IMR-90 (cell line): Measurements from ENCODE around the gene FTSJ3. TPM values are rescaled to one million over a fixed set of nuclear protein-coding genes. Genes with fewer than 3 reads are reported as not detected.

Experiments used
- ATAC-seq: fragments of 200-7000 bp; cut with Tn5 transposase; 2 replicates; pipeline ENCODE4 v1.9.1; 2020; ENCODE audit warnings: low read depth, mild to moderate bottlenecking, moderate library complexity
- BruUV-seq: library from RNA; stranded (reverse); fragments of 400-500 nt; replicated peaks from 2 replicates; lab custom pipeline; 2021; lab: Mats Ljungman, UMichigan
- CTCF ChIA-PET: fragments of 300-600 bp; formaldehyde crosslinking; extraction: SDS; loops from one replicate; lab custom pipeline; 2021; ENCODE audit warnings: antibody characterized with exemption; lab: Yijun Ruan, JAX
- POLR2A ChIA-PET: fragments of 300-600 bp; sonication (Branson Sonifier 250); formaldehyde crosslinking; loops from one replicate; lab custom pipeline; 2022; ENCODE audit warnings: antibody characterized with exemption; ENCODE audit not compliant: unreplicated experiment; lab: Charles Lee
- DNase-seq: peaks from one replicate; pipeline ENCODE4 v3.0.0; 2013
- H2AFZ ChIP-seq: replicated peaks from 2 replicates; pipeline ENCODE3; 2013; ENCODE audit warnings: low read length, mild to moderate bottlenecking; ENCODE audit not compliant: poor library complexity
- H2AK5ac ChIP-seq: 2 replicates; pipeline ENCODE4 v1.6.1; 2013; ENCODE audit warnings: low read depth, low read length, inconsistent platforms
- H2AK9ac ChIP-seq: replicated peaks from 2 replicates; pipeline ENCODE3; 2013; ENCODE audit warnings: mild to moderate bottlenecking, low read depth, low read length, moderate library complexity; ENCODE audit not compliant: poor library complexity
- H2BK120ac ChIP-seq: 2 replicates; pipeline ENCODE4 v1.6.1; 2013; ENCODE audit warnings: low read depth, low read length, inconsistent platforms
- H2BK15ac ChIP-seq: 3 replicates; pipeline ENCODE4 v1.6.1; 2013; ENCODE audit warnings: low read depth, low read length, inconsistent platforms
- H2BK20ac ChIP-seq: 2 replicates; pipeline ENCODE4 v1.6.1; 2013; ENCODE audit warnings: low read depth, mild to moderate bottlenecking, inconsistent platforms, low read length, moderate library complexity
- H2BK5ac ChIP-seq: 2 replicates; pipeline ENCODE4 v1.6.1; 2013; ENCODE audit warnings: mild to moderate bottlenecking, low read depth, low read length, inconsistent platforms; ENCODE audit not compliant: poor library complexity, severe bottlenecking
- H3K14ac ChIP-seq: replicated peaks from 2 replicates; pipeline ENCODE4 v1.6.1; 2013; ENCODE audit warnings: low read depth, low read length, inconsistent platforms
- H3K18ac ChIP-seq: 2 replicates; pipeline ENCODE4 v1.6.1; 2013; ENCODE audit warnings: low read depth, low read length, control low read depth
- H3K23ac ChIP-seq: 2 replicates; pipeline ENCODE4 v1.6.1; 2013; ENCODE audit warnings: low read depth, low read length, inconsistent platforms
- H3K27ac ChIP-seq: 2 replicates; pipeline ENCODE4 v1.5.1; 2013; ENCODE audit warnings: mild to moderate bottlenecking, control low read depth, low read length; ENCODE audit not compliant: insufficient read depth
- H3K27me3 ChIP-seq: 2 replicates; pipeline ENCODE4 v1.6.1; 2013; ENCODE audit warnings: low read length; ENCODE audit not compliant: control insufficient read depth, insufficient read depth
- H3K36me3 ChIP-seq: 2 replicates; pipeline ENCODE4 v1.6.1; 2013; ENCODE audit warnings: low read length, mixed read lengths; ENCODE audit not compliant: control insufficient read depth, insufficient read depth
- H3K4ac ChIP-seq: 2 replicates; pipeline ENCODE4 v1.6.1; 2013; ENCODE audit warnings: low read depth, low read length, inconsistent platforms
- H3K4me1 ChIP-seq: 2 replicates; pipeline ENCODE4 v1.6.1; 2013; ENCODE audit warnings: low read length, mixed read lengths; ENCODE audit not compliant: control insufficient read depth, insufficient read depth
- H3K4me2 ChIP-seq: 2 replicates; pipeline ENCODE4 v1.6.1; 2013; ENCODE audit warnings: low read depth, mild to moderate bottlenecking, control low read depth, low read length, moderate library complexity
- H3K4me3 ChIP-seq: 2 replicates; pipeline ENCODE4 v1.5.1; 2013; ENCODE audit warnings: low read depth, mild to moderate bottlenecking, control low read depth, low read length, moderate library complexity; ENCODE audit not compliant: insufficient read depth
- H3K56ac ChIP-seq: 2 replicates; pipeline ENCODE4 v1.6.1; 2013; ENCODE audit warnings: low read length, inconsistent platforms; ENCODE audit not compliant: insufficient read depth; ENCODE audit errors: extremely low read depth
- H3K79me1 ChIP-seq, 2 experiments: 2 replicates each; pipeline ENCODE4 v1.6.1; 2013; ENCODE audit warnings: low read length in 2 of 2, inconsistent platforms in 1 of 2, low read depth in 1 of 2
- H3K9ac ChIP-seq: 2 replicates; pipeline ENCODE4 v1.6.1; 2013; ENCODE audit warnings: low read depth, low read length, control low read depth
- H3K9me1 ChIP-seq: 2 replicates; pipeline ENCODE4 v1.6.1; 2013; ENCODE audit warnings: low read length, inconsistent platforms; ENCODE audit not compliant: insufficient read depth
- H3K9me3 ChIP-seq: 2 replicates; pipeline ENCODE4 v1.6.1; 2013; ENCODE audit warnings: low read length; ENCODE audit not compliant: control insufficient read depth, insufficient read depth
- H4K20me1 ChIP-seq: 2 replicates; pipeline ENCODE4 v1.6.1; 2013; ENCODE audit warnings: low read length, inconsistent platforms; ENCODE audit not compliant: insufficient read depth
- H4K5ac ChIP-seq: 2 replicates; pipeline ENCODE4 v1.6.1; 2013; ENCODE audit warnings: mild to moderate bottlenecking, low read depth, low read length, control low read depth
- H4K8ac ChIP-seq, 2 experiments: 2 replicates each; pipeline ENCODE4 v1.6.1; 2013; ENCODE audit warnings: low read depth in 2 of 2, low read length in 2 of 2, control low read depth in 1 of 2, inconsistent platforms in 1 of 2
- H4K91ac ChIP-seq: 2 replicates; pipeline ENCODE4 v1.6.1; 2013; ENCODE audit warnings: low read depth, low read length, inconsistent platforms; ENCODE audit not compliant: insufficient read depth
- CTCF ChIP-seq: conservative IDR thresholded peaks from 2 replicates; pipeline ENCODE4 v1.5.1; 2012; ENCODE audit warnings: mild to moderate bottlenecking, low read depth, low read length, improper control_type of control experiment
- ELK1 ChIP-seq: fragments of 150-350 bp; IDR thresholded peaks from 2 replicates; pipeline ENCODE4 v1.6.1; 2016; ENCODE audit warnings: low read depth, mild to moderate bottlenecking, low read length, moderate library complexity, borderline replicate concordance
- FOS ChIP-seq: fragments of 150-350 bp; IDR thresholded peaks from 2 replicates; pipeline ENCODE4 v1.6.1; 2016; ENCODE audit warnings: low read depth, low read length
- MAFK ChIP-seq: IDR thresholded peaks from 2 replicates; pipeline ENCODE4 v1.6.1; 2012; ENCODE audit warnings: low read depth, low read length, improper control_type of control experiment
- MAZ ChIP-seq: IDR thresholded peaks from 2 replicates; pipeline ENCODE4 v1.6.1; 2012; ENCODE audit warnings: low read depth, mild to moderate bottlenecking, low read length, improper control_type of control experiment, moderate library complexity, borderline replicate concordance
- POLR2A ChIP-seq: IDR thresholded peaks from 2 replicates; pipeline ENCODE4 v1.6.1; 2012; ENCODE audit warnings: mild to moderate bottlenecking, low read depth, low read length
- RAD21 ChIP-seq: IDR thresholded peaks from 2 replicates; pipeline ENCODE4 v1.6.1; 2012; ENCODE audit warnings: low read length, improper control_type of control experiment
- SMC3 ChIP-seq: fragments of 150-350 bp; IDR thresholded peaks from 2 replicates; pipeline ENCODE4 v1.6.1; 2016; ENCODE audit warnings: low read depth, mild to moderate bottlenecking, antibody characterized with exemption, low read length, moderate library complexity
- WGBS, 2 experiments: methylation state at CpG; one replicate each; pipeline versions ENCODE4 v1.1.5 to v1.1.7; 2013; ENCODE audit warnings: missing lambda C conversion rate in 2 of 2; ENCODE audit not compliant: insufficient read length in 1 of 2; ENCODE audit errors: extremely low coverage in 2 of 2; 5-methylcytosine and 5-hydroxymethylcytosine counted together
- dilution Hi-C: fragments of 300-500 bp; cut with HindIII; formaldehyde crosslinking; loops from one replicate; pipeline ENCODE4 v1.14.3; 2018; ENCODE audit warnings: low sequenced_read_pairs; ENCODE audit not compliant: unreplicated experiment
- in situ Hi-C: fragments of 300-500 bp; cut with MboI; formaldehyde crosslinking; loops from 3 replicates; pipeline ENCODE4 v1.14.3; 2019; ENCODE audit warnings: low sequenced_read_pairs, inconsistent platforms, mixed read lengths
- intact Hi-C: fragments of 100-400 bp; cut with micrococcal nuclease; formaldehyde crosslinking; loops from 2 replicates; pipeline ENCODE4 v1.10.0; 2022
- polyA plus RNA-seq, 3 experiments: library from polyadenylated mRNA; depleted of rRNA; stranded (reverse); fragments of >200 nt; gene quantifications; 2 replicates each; pipeline ENCODE4 v1.2.3, GENCODE V29; 2012; ENCODE audit warnings: low replicate concordance in 1 of 3
- total RNA-seq: library from RNA; depleted of rRNA; stranded (reverse); fragments of >200 nt; gene quantifications from 2 replicates; pipeline ENCODE4 v1.2.3, GENCODE V29; 2012

FTSJ3 gene
- total and polyA plus RNA-seq, 2 of the 4 experiments (the other 2 are of a cell fraction) = 51.3 to 68.1 TPM

- Histone ChIP-seq H4K91ac (no peak overlapping the region), H2BK120ac (no peak overlapping the region), H3K36me3 (peaks cover 80% of the 10 kb centered on the region), H2AK5ac (no peak overlapping the region), H2BK20ac (no peak overlapping the region), H3K9ac (no peak overlapping the region), H4K20me1 (peaks cover 34% of the 10 kb centered on the region), H2AFZ (no peak overlapping the region), H3K4me2 (no peak overlapping the region), H3K9me1 (peaks cover 28% of the 10 kb centered on the region), H3K9me3 (no peaks in the 10 kb centered on the region), H3K14ac (no peak overlapping the region), H3K79me1 (peaks cover 42 to 90% of the 10 kb centered on the region in 2 experiments), H3K4ac (no peak overlapping the region), H4K8ac (no peak overlapping the region), H3K27me3 (no peaks in the 10 kb centered on the region), H3K18ac (no peak overlapping the region), H2AK9ac (no peak overlapping the region), H2BK15ac (no peak overlapping the region), H3K4me1 (peaks cover 9% of the 10 kb centered on the region), H4K5ac (no peak overlapping the region), H3K27ac (no peak overlapping the region), H3K56ac (no peak overlapping the region), H3K23ac (no peak overlapping the region), H2BK5ac (no peak overlapping the region), H3K4me3 (no peak overlapping the region)
- dilution Hi-C loops (no loop called here), intact Hi-C loops (no loop called here), in situ Hi-C loops (no loop called here)
- POLR2A ChIA-PET = no interaction called here
- ATAC-seq (no peak), DNase-seq (no peak)
- WGBS, 2 experiments = 89% methylated on average over 3 of the region's 6 CpGs; no CpG with 5 or more reads in 1 of the 2 experiments
- TF ChIP-seq CTCF (no peak), ELK1 (no peak), POLR2A (no peak), RAD21 (no peak), MAFK (no peak), MAZ (no peak), SMC3 (no peak), FOS (no peak)
- CTCF ChIA-PET = no interaction called here
- BruUV-seq = no TSS peak
Measured at GRCh38 chr17:63821804-63822203, 5.7 kb downstream of the FTSJ3 start.
